Activated CD4-positive, CD25-positive, alpha-beta regulatory T cell treated with anti-CD3 and anti-CD28 coated beads, Interleukin-2, amount 50 U/mL, for 24 hours (primary cell): ENCODE results near the gene PGAM5.

Source experiments
- ATAC-seq, 2 donors: fragments of 150-1000 bp; cut with Tn5 transposase; one replicate each; pipeline ENCODE4 v1.10.0; 2021; ENCODE audit warnings: mild to moderate bottlenecking in 1 of 2, moderate library complexity in 1 of 2

Gene PGAM5

DNA sequence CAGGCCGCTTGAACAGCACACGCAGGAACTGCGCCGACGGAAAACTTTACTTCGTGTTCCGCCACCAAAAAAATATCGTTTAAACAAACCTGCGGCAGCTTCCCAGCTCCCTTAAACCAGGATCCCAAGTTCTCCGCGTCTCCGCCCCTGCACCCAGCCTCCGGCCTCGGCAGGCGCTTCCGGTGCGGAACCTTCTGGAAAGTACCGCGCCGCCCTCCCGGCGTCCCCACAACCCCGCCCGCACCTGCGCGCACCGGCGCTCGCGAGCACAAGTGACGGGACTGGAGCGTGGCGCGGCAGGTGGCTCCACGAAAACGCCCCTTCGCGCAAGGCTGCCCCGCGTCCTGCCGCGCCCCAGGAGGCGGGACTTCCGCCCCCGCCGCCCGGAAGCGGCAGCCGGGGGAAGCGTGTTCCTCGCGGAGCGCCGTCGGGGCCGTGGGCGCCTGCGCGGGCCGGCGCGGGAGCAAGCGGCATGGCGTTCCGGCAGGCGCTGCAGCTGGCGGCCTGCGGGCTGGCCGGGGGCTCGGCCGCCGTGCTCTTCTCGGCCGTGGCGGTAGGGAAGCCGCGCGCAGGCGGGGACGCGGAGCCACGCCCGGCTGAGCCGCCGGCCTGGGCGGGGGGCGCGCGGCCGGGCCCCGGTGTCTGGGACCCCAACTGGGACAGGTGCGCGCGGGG, at the start of gene PGAM5:
TSS of gene PGAM5 (plus strand) at position 438 of the 675 bp plus-strand sequence. CDS start at position 473, 35 bp downstream.
- ATAC-seq, result peak; percentile 90 to 91

DNA sequence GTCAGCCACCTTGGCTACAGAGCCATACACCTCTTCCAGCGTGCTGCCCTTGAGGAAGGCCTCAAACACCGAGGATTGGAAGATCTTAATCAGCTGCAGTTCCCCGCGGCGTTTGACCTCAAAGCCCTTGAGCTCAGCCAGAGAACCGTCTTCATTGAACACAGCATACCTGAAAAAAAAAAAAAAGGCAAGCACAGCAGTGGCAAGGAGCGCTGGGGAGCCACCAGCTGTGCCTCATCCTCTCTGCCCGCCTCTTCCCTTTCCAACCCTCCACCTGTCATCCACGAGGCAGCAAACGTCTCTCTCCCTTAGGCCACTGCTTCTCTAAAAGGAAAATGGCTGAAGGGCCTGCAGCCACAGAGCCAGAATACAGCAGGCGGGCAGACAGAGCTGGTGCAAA, 49.6 kb upstream of the PGAM5 start:
- ATAC-seq, result no peak

DNA sequence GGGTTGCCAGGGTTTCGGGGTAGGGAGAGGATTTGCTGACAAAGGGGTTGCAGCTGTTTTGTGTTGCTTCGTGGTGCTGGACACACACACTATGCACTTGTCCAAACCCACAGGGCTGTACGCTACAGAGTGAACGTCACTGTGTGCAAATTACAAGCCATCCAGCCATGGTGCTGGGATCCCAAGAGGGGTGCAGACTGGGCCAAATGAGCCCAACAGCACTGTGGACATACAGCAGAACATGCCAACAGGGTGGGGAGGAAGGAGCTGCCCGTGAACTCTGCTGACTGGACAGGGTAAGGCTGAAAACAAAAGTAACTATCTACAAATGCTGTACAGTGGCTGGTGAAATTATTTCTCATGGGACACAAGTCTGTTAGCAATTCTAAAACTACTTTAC, 48.7 kb upstream of the PGAM5 start:
- ATAC-seq, result no peak

DNA sequence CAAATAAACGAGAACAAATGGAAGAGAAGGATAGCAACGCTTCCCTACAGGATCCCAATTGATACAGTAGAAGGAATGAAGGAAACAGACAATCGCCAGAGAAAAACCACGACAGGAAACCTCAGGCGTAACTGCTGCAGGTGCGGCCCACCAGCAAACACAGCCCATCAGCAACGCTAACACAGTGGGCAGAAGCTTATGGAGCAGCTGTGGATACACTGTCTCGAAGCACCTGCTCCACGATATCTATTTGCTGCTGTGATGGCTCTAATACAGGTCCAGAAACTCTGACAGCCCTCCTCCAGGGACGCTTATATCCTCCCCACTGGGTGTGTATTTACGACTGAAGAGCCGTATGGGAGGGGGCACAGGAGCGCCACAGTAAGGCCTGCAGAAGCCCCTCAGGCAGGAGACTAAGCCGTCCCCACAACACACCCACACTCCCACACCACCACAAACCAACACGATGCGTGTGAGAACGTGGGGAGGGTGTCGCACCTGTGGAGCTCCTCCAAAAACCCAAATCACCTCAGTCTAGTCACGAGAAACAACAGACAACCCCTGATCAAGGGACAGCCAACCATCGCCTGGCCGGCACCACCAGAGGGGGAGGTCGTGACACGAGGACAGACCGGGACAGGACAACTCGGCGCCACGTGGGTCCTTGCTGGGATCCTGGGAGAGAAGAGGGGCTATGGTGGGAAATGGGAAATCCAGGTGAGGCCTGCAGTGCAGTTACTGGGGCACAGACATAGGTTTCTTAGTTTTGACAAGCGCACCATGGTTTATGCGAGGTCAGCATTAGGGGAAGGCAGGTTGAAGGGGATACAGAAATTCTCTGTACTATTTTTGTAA, 47.5 kb upstream of the PGAM5 start:
- no peak for ATAC-seq

DNA sequence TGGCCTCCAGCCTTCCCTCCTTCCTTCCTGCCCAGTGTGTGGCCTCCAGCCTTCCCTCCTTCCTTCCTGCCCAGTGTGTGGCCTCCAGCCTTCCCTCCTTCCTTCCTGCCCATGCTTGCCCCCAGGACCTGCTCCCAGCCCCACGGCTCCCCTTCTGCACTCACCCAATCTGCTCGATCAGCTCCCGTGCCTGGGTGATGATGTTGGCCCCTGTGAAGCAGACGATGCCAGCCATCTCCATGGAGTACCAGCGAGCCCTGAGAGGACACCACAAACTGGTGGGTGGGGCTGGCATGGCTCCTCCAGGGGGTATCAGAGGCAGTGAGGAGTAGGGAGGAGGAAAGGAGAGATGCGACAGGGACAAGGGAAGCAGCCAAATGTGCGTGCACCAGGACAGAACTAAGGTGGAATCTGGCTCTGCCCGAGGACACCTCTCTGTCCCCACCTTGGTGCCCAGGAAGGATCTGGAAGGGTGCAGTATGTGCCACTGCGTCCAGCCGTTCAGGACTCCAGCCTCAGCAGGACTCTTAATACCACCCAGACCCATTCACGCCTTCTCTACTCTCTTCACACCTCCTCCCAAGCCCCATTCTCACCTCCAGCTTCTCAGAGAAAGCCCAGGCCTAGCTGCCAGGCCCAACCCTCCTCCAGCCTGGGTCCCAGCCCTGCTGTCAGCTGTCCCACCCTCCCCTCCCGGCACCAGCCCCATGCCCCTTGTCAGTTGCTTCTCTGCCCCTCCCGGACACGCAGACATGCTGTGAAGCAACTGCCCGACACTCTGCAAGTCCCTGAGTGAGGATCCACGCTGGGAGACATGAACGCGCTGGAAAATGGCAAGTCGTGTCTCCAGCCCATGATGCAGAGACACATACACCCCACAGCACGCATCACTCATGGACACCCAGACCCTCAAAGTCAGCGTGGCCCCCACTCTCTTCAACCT, 46.2 kb upstream of the PGAM5 start:
- ATAC-seq, result no peak

DNA sequence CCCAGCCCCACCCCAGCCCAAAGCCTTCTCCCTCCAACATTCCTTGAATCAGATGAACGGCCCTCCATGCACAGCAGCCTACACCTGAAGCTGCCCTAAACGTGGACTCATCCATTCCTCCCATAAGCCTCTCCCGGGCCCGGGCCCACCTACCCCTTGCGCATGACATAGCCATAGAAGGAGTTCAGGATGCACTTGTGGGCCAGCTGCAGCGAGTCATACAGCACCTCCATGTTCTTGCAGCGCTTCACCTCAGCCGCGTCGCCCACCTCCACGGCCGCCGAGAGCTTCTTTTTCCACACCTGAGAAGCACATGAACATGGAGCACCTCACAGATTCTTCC, 45.5 kb upstream of the PGAM5 start:
- no peak for ATAC-seq

DNA sequence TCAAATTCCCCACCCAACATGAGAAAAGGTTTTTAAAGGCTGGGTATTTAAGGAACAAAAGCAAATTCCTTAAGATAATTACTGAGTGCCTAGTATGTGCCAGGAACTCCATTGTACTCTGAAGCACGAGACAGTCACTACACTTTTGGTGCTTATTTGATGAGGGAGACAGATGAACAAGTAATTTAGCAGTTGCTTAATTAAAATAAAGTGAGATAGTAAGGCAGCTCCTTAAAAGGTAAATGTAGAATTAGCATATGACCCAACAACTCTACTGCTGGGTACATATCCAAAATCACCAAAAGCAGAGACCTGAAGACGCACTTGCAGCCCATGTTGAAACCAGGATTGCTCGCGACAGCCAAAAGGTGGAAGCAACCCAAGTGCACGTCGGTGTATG, 44.8 kb upstream of the PGAM5 start:
- ATAC-seq, result no peak

DNA sequence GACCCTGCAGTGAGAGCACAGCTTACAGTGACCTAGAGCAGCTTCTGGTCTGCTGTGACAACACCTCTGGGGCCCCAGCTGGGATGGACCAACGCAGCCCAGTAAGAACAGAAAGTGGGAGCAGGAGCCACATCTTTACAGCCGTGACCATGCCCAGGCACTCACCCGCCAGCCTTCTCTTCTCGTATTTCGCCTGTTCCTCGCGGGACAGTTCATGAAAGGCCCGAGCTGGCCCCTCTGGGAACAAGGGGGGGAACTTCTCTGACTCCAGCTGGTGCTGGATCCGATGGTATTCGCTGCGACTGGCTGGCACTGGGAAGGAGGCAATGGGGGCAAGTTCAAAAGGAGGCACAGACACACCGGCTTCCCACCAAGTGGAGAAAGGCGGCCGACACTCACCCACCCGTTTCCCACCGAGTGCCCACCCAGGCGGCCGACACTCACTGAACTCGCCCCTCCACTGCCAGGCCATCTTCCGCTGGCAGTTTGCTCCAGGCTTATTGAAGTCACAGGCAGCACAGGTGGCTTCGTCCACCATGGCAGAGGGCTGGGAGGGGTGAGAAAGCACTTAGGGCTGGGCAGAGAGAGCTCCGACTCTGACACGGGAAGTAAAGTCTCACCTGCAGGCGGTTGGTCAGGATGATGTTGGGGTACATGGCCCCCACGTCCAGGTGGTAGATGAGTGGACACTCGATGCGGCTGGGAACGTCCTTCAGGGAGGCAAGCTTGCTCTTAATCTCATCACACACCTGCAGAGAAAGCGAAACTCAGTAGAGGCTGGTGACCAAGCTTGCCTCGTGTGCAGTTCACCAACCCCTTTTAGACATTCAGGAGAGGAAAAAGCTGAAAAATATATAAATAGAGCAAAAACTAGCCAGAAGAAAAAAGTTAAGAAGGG, 42.2 kb upstream of the PGAM5 start:
- no peak for ATAC-seq

DNA sequence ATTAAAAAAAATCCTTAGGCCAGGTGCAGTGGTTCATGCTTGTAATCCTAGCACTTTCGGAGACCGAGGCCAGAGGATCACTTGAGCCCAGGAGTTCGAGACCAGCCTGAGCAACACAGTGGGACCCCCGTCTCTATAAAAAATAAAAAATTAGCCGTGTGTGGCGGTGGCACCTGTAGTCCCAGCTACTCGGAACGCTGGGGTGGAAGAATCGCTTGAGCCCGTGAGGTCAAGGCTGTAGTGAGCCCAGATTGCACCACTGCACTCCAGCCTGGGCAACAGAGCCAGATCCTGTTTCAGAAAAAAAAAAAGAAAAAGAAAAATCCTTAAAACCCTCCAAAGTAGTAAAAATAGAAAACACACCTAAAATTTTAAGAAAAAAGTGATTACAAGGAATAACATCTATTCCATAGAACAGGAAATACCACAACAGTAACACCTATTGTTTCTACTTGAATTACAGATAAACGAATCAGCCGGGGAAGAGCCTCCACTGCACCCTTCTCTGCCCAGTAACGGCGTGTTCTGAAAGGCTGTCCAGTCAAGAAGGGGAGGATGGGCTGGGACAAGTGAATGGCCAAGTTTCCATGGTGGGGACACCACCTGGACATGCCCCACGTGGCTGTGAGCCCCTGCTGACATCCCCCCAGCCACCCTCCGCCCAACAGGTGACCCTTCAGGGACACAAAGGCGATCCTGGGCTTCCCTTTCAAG, 41.3 kb upstream of the PGAM5 start:
- no peak for ATAC-seq

DNA sequence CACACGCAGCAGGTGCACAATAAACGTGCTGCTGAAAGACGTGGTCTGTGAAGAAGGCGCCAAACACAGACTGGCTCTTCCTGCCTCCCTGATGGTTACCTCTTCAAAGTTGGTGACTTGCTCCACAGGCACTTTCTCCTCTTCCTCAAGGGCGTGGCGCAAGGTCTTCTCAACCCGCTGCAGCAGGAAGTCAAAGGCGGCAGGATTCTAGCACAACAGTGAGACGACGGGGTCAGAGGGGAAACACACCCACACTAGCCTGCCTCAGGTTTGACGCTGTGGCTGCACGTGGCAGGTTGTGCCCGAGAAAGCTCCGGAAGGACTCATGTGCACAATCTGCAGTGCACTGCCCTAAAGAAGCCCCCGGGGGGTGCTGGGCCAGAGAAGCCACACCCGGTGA, 38.5 kb upstream of the PGAM5 start:
- no peak for ATAC-seq

DNA sequence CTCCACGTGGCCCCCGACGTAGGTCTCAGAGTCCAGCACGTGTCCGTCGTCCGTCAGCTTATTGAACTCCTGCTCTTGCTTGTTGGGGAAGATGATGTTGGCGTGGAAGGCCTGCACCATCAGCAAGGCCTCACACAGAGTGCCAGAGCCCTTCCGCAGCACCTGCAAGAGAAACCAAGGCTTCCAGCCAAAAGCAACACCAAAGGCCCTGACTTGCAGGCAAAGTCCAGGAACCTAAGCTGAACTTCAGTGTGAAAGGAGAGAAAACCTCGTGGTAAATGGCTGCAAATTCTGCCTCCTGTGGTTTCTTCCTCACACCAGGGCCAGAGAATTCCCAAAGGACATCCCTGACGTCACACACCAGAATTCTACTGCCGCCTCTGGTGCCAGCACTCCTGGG, 38.0 kb upstream of the PGAM5 start:
- no peak for ATAC-seq

DNA sequence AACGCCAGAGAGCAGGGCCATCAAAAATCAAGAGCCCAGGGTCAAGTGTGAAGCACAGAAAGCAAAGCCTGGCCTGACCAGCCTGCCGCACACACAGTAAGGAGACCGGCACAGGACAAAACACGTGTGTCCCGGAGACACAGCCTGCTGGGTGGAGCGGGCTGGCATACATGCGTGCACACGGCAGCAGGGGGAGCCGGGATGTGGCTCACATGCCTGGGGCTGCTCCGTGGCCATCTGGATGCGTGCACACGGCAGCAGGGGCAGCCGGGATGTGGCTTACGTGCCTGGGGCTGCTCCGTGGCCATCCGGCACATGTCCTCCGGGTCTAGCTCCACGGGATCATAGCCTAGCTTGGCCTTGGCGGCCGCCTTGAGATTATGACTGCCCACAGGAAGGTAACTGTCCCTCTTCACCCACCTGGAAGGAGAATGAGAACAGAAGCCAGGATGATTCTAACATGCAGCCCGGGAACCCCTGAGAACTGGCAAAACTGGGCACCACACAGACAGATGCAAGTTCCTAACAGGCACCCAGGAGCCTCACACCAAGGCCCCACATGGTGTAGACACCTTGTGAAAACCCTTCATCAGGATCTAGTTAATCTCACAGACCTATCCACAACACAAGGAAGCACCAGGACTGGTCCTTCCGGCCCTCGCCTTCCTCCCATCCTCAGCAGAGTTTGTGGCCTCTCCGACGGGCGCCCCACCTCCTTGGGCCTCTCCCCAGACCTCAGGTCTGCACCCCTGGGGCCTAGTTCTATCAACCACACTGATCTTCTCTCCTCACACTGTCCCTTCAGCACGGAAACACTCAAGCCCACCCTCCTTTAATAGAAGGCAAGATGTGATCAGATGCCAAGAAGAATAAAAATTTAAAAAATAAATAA, 37.1 kb upstream of the PGAM5 start:
- ATAC-seq, result no peak

DNA sequence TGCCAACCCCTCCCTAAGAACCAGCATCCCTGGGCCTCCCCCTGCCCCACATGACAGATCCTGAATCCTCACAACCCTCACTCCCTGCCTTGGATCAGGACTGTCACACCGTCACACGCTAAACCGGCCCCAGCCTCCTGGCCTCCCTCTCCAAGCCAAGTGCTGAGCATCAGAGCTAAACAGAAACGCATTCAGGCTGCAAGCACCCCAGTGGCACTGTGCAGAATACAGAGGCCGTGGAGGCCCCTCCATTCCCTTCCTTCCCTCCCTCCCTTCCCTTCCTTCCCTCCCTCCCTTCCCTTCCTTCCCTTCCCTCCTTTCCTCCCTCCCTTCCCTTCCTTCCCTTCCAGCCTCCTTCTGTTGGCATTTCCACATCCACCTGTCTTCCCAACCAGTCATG, 36.1 kb upstream of the PGAM5 start:
- no peak for ATAC-seq

DNA sequence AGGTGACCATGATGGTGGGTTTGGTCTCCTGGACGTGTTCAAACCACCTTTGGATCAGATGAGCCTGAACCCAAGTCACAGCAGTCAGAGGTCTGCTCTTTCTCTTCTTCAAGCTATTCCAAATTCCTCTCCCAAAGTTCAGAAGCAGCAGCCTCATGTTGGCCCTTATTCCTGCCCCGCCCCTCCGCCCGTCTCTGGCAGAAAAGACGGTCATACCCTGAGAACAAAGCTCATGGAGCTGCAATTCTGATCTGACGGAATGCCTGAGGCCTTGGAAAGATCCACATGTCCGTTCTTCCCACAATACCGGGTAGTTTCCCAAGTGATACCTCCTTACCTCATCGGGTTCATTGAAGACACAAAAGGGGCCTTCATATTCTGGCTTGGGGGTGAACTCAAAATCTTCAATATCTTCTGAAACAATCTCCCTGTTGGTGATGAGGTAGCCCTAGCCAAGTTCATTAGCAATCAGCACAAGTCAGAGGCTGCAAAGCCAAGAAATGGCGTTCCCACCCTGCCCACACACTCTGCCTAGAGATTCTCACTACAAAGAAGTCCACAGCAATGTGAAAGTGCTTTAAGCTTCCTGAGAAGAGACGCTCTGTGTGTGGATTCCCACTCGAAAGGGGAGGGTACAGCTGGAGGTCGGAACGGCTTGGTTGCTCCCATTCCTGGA, 34.7 kb upstream of the PGAM5 start:
- no peak for ATAC-seq

DNA sequence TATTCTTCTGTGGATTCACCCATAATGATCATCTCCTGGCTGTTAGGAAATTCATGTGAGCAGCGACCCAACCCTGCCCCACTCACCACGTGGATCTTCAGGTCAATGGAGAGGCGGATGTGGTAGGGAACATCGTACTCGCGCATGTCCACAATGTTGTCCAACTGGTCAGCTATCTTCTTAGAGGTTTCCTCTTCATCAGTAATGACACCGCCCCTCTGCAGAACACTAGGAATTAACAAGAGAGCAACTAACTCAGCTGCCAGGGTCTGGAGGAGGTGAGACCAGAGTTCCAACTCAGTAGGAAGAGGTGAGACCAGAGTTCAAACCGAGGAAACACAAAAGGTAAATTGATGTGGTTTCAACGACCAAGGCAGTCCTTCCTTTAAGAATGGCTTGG, 33.1 kb upstream of the PGAM5 start:
- ATAC-seq, result no peak

DNA sequence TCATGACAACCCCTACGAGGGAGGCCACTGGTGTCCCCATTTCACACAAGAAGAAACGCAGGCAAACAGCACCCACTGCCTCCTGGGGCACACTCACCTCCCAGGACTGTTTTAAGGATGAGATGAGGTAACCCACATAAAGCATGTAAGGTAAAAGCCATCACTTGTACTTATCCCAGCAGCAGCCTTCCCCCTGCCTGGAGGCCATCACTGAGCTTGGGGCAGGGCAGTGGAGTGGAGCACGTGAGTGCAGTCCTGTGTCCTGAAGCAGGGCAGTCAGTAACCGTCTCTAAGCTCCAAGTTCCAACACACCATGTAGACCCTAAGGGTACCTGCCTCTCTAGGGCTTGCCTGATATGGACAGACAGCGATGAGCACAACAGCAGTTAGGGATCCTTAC, 25.2 kb upstream of the PGAM5 start:
- no peak for ATAC-seq

DNA sequence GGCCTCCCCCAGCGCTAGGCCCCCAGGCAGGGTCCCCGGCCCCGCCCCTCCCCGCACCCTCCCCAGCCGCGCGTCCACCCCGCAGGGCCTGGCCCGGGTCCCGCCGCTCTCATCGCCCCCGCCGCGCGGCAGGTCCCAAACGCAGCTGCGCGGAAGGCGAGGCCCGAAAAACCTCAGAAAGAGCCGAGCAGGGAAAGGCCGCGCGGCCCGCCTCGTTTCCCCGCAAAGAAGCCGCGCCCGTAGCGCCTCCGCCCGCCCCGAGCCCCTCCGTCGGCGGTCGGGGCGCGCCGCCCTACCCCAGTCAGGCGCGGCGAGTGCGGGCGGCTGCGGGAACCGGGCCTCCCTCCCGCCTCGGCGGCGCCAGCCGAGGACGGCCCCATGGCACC, 23.8 kb upstream of the PGAM5 start:
- peak; percentile 37 to 55 for ATAC-seq

DNA sequence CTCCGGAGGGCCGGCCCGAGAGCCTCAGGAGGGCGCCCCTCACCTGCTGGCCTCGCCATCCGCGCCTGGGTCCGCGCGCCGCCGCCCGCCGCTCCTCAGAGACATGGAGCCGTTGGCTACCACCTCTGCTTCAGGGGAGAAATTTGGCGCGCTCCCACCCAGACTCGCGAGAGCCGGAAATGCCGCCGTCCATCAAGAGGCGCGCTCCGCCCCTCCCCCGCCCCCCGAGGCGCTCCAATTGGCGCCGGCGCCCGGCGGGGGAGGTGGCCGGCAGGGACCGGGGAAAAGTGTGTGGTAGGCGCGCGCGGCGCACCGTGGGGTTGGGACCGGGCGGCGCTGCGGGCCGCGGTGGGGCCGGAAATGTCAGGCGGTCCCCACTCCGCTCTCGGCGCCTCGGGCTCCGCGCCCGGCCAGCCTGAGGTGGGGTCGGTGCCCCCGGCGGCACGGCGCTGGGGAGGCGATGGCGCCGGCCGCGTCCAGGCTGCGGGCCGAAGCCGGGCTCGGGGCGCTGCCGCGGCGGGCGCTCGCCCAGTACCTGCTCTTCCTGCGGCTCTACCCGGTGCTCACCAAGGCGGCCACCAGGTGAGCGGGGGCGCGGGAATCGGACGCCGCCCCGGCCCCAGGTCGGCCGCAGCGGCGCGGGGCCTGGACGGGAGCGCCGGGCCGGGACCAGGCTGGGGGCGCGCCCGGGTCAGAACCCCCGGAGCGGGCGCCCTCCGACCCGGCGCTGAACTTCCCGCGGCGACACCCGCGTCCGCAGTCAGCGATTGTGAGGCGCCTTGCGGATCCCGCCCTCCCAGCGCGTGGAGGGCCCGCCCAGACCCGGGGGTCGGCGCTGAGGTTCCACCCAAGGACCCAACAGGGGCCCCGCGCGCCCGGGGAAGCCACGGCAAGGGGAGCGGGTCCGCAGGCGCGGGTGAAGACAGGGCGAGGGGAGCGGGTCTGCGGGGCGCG, 23.2 kb upstream of the PGAM5 start, which contains the start of the genes POLE and PXMP2:
TSS of gene POLE (minus strand) at position 132 of the 954 bp plus-strand sequence. CDS start at position 105, 27 bp downstream.
TSS of gene PXMP2 (plus strand) at position 377 of the 954 bp plus-strand sequence. CDS start at position 461, 84 bp downstream.
- ATAC-seq, result peak; percentile 96
